Keratinocyte (primary cell): Measurements from ENCODE around the gene TAS1R3. TPM values are rescaled to one million over a fixed set of nuclear protein-coding genes. Genes with fewer than 3 reads are reported as not detected.

ENCODE experiments used
- DNase-seq: peaks from one replicate; pipeline ENCODE4 v3.0.0-alpha.2; 2011; ENCODE audit warnings: low read depth, missing footprints, low spot score
- FAIRE-seq: peaks from 2 replicates; lab custom pipeline; 2011; peaks lifted over from hg19 to GRCh38; lab: Jason Lieb, UNC
- H2AFZ ChIP-seq: 2 replicates; pipeline ENCODE4 v1.6.0; 2012; ENCODE audit warnings: low read length, control low read depth, inconsistent platforms; ENCODE audit not compliant: control insufficient read depth
- H3K27ac ChIP-seq: 2 replicates; pipeline ENCODE4 v1.5.1; 2011; ENCODE audit warnings: low read length; ENCODE audit not compliant: control insufficient read depth, insufficient read depth
- H3K27me3 ChIP-seq: 3 replicates; pipeline ENCODE4 v1.6.0; 2011; ENCODE audit warnings: low read length; ENCODE audit not compliant: control insufficient read depth, insufficient read depth; ENCODE audit errors: extremely low read depth
- H3K36me3 ChIP-seq, 2 experiments: 2 replicates in 1 of 2; 3 replicates in 1 of 2; pipeline ENCODE4 v1.5.1; 2011; ENCODE audit warnings: low read length in 2 of 2, mild to moderate bottlenecking in 1 of 2; ENCODE audit not compliant: control insufficient read depth in 2 of 2, insufficient read depth in 2 of 2; ENCODE audit errors: extremely low read depth in 1 of 2
- H3K4me1 ChIP-seq: 3 replicates; pipeline ENCODE4 v1.5.1; 2011; ENCODE audit warnings: low read length; ENCODE audit not compliant: control insufficient read depth, insufficient read depth; ENCODE audit errors: extremely low read depth
- H3K4me2 ChIP-seq: 3 replicates; pipeline ENCODE4 v1.6.0; 2011; ENCODE audit warnings: low read depth, low read length; ENCODE audit not compliant: control insufficient read depth, insufficient read depth; ENCODE audit errors: extremely low read depth
- H3K4me3 ChIP-seq, 3 experiments: fragments of 200-600 bp in 1 of 3; sonication (generic) in 1 of 3; 2 replicates in 2 of 3; 3 replicates in 1 of 3; pipeline ENCODE4 v1.5.1; 2011 to 2016; ENCODE audit warnings: low read length in 3 of 3, mild to moderate bottlenecking in 3 of 3, control low read depth in 2 of 3, inconsistent platforms in 1 of 3, low read depth in 1 of 3, mixed read lengths in 1 of 3, mixed run types in 1 of 3, moderate library complexity in 1 of 3; ENCODE audit not compliant: control insufficient read depth in 2 of 3, insufficient read depth in 2 of 3; ENCODE audit errors: extremely low read depth in 1 of 3
- H3K79me2 ChIP-seq: 2 replicates; pipeline ENCODE4 v1.6.0; 2012; ENCODE audit warnings: low read length; ENCODE audit not compliant: control insufficient read depth, insufficient read depth
- H3K9ac ChIP-seq: 3 replicates; pipeline ENCODE4 v1.6.0; 2011; ENCODE audit warnings: low read length; ENCODE audit not compliant: control insufficient read depth, insufficient read depth; ENCODE audit errors: extremely low read depth
- H3K9me1 ChIP-seq: 3 replicates; pipeline ENCODE4 v1.6.0; 2011; ENCODE audit warnings: low read length; ENCODE audit not compliant: control insufficient read depth, insufficient read depth; ENCODE audit errors: extremely low read depth
- H3K9me3 ChIP-seq: 2 replicates; pipeline ENCODE4 v1.5.1; 2012; ENCODE audit warnings: low read depth, low read length; ENCODE audit not compliant: control insufficient read depth
- H4K20me1 ChIP-seq: 3 replicates; pipeline ENCODE4 v1.6.0; 2011; ENCODE audit warnings: low read length; ENCODE audit not compliant: control insufficient read depth, insufficient read depth; ENCODE audit errors: extremely low read depth
- EZH2 ChIP-seq: IDR thresholded peaks from one replicate; pipeline ENCODE4 v1.6.1; 2012; ENCODE audit warnings: inconsistent platforms, mild to moderate bottlenecking, low read length, moderate library complexity
- dilution Hi-C: fragments of 300-500 bp; cut with MboI; formaldehyde crosslinking; loops from one replicate; pipeline ENCODE4 v1.7.0; 2020; ENCODE audit warnings: low sequenced_read_pairs; ENCODE audit not compliant: extremely low pct_ligation_motif_present
- polyA plus RNA-seq, 5 experiments: library from polyadenylated mRNA; depleted of rRNA in 3 of 5; stranded (reverse) in 3 of 5; stranded (forward) in 1 of 5; unstranded in 1 of 5; fragments of >200 nt; gene quantifications; 1 replicate in 1 of 5; 2 replicates in 3 of 5; 3 replicates in 1 of 5; pipeline versions ENCODE4 v1.2.1 to v1.2.3, GENCODE V29; 2011 to 2012; ENCODE audit warnings: missing spikeins in 2 of 5, low read depth in 1 of 5, low replicate concordance in 1 of 5
- TF ChIP-seq, protein P1 (sequence below), 3 experiments: IDR thresholded peaks in 1 of 3; conservative IDR thresholded peaks in 1 of 3; optimal IDR thresholded peaks in 1 of 3; 2 replicates in 2 of 3; 3 replicates in 1 of 3; pipeline versions ENCODE3 to v1.5.1; 2011; ENCODE audit warnings: low read length in 3 of 3, mild to moderate bottlenecking in 3 of 3, moderate library complexity in 2 of 3, control low read depth in 1 of 3, inconsistent platforms in 1 of 3; ENCODE audit not compliant: insufficient read depth in 2 of 3; ENCODE audit errors: extremely low read depth in 1 of 3

Gene TAS1R3
- polyA plus RNA-seq, 1 donor (not counting 4 experiments of a cell fraction or from before 2014, with no cell fraction given) = 0.04 TPM

DNA sequence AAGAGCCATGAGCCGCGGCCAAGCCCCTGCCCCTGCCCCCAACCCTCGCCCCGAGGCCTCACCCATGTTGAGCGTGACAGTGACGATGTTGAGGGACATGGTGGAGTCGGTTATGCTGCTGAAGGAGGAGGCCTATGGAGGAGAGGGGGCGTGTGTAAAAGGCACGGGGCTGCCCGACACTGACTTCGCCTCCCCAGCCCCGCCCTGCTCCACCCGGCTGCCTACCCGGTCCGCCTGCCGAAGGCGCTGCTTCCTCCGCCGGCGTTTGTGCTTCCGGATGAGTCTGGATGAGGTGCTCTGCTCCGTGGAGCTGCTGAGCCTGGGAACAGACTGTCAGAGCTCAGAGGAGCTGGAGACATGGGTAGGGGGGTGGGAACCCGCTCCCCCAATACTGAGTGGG is 9.1 kb downstream of the TAS1R3 start:
- H3K27me3 ChIP-seq = no peaks in the 10 kb centered on the region
- no peak overlapping the region for H2AFZ ChIP-seq
- H3K79me2 ChIP-seq = peaks cover 46% of the 10 kb centered on the region
- H3K9me3 ChIP-seq = no peaks in the 10 kb centered on the region
- peaks cover 15% of the 10 kb centered on the region for H3K4me1 ChIP-seq
- H3K27ac ChIP-seq = no peak overlapping the region
- dilution Hi-C loops = no loop called here
- DNase-seq (no peak), FAIRE-seq (no peak)
- no peak overlapping the region for H3K9ac ChIP-seq
- no peak overlapping the region for H3K4me3 ChIP-seq
- peaks cover 15% of the 10 kb centered on the region for H4K20me1 ChIP-seq
- no peaks in the 10 kb centered on the region for H3K9me1 ChIP-seq
- TF ChIP-seq, protein P1, sequence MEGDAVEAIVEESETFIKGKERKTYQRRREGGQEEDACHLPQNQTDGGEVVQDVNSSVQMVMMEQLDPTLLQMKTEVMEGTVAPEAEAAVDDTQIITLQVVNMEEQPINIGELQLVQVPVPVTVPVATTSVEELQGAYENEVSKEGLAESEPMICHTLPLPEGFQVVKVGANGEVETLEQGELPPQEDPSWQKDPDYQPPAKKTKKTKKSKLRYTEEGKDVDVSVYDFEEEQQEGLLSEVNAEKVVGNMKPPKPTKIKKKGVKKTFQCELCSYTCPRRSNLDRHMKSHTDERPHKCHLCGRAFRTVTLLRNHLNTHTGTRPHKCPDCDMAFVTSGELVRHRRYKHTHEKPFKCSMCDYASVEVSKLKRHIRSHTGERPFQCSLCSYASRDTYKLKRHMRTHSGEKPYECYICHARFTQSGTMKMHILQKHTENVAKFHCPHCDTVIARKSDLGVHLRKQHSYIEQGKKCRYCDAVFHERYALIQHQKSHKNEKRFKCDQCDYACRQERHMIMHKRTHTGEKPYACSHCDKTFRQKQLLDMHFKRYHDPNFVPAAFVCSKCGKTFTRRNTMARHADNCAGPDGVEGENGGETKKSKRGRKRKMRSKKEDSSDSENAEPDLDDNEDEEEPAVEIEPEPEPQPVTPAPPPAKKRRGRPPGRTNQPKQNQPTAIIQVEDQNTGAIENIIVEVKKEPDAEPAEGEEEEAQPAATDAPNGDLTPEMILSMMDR (optimal IDR thresholded peaks at IDR 0.05 in 1 of 3, IDR thresholded peaks at IDR 0.05 in 1 of 3, conservative IDR thresholded peaks at IDR 0.05 in 1 of 3; ENCODE audit: extremely low read depth in 1 of 3, insufficient read depth in 2 of 3, low read length in 3 of 3) = no peak
- no peak for TF ChIP-seq EZH2
- H3K36me3 ChIP-seq = peaks cover 15 to 27% of the 10 kb centered on the region in 2 experiments
- H3K4me2 ChIP-seq = no peak overlapping the region

GRCh38 chr1:1340791-1341548 is 9.9 kb downstream of the TAS1R3 start:
- Histone ChIP-seq H4K20me1 (peaks cover 15% of the 10 kb centered on the region), H3K27me3 (no peaks in the 10 kb centered on the region), H3K27ac (no peak overlapping the region), H3K9me3 (no peaks in the 10 kb centered on the region), H3K4me2 (no peak overlapping the region), H3K4me3 (no peak overlapping the region), H2AFZ (no peak overlapping the region), H3K4me1 (peaks cover 23% of the 10 kb centered on the region), H3K9me1 (no peaks in the 10 kb centered on the region), H3K79me2 (peaks cover 54% of the 10 kb centered on the region), H3K36me3 (peaks cover 13 to 24% of the 10 kb centered on the region in 2 experiments), H3K9ac (no peak overlapping the region)
- DNase-seq (no peak), FAIRE-seq (no peak)
- TF ChIP-seq, protein P1 (optimal IDR thresholded peaks at IDR 0.05 in 1 of 3, IDR thresholded peaks at IDR 0.05 in 1 of 3, conservative IDR thresholded peaks at IDR 0.05 in 1 of 3; ENCODE audit: extremely low read depth in 1 of 3, insufficient read depth in 2 of 3, low read length in 3 of 3) = no peak
- TF ChIP-seq EZH2 = no peak
- dilution Hi-C loops = no loop called here
